ENCODE data around the gene IL12RB1. TPM values are rescaled to one million over a fixed set of nuclear protein-coding genes. Genes with fewer than 3 reads are reported as not detected.

IL12RB1 gene
- total RNA-seq, 1 experiment from 2014 or later, result not detected

- no peak for TF ChIP-seq CTCF (IDR thresholded peaks at IDR 0.05; ENCODE audit: unreplicated experiment)
- DNase-seq (ENCODE audit: unreplicated experiment), result no peak
- H3K27ac Mint-ChIP-seq (ENCODE audit: low read depth, unreplicated experiment), result no peak overlapping the region
- POLR2A ChIA-PET, result interaction anchor here (1.2 kb wide), 1 partner anchor 15 kb away, joined by 4 read pairs; no protein-coding TSS in a partner anchor
- intact Hi-C loops (cut with micrococcal nuclease), result no loop called here
- peaks cover 21% of the 10 kb centered on the region for H3K4me1 Mint-ChIP-seq (ENCODE audit: insufficient read depth, unreplicated experiment)
- CTCF ChIA-PET, result interaction anchor here (0.7 to 1.3 kb wide), 5 partner anchors 11 to 110 kb away, joined by 3 to 5 read pairs (median 4); no protein-coding TSS in a partner anchor
- H3K27me3 Mint-ChIP-seq (ENCODE audit: insufficient read depth, unreplicated experiment), result no peaks in the 10 kb centered on the region
- no peaks in the 10 kb centered on the region for H3K9me3 Mint-ChIP-seq (ENCODE audit: unreplicated experiment)
- no peak overlapping the region for H3K4me3 Mint-ChIP-seq (ENCODE audit: unreplicated experiment)
- no TSS peak for BruUV-seq (replicated peaks)
- peaks cover 52% of the 10 kb centered on the region for H3K36me3 Mint-ChIP-seq (ENCODE audit: insufficient read depth, unreplicated experiment)
Observed at GRCh38 chr19:18014197-18014596, 72.5 kb downstream of the IL12RB1 start.

- POLR2A ChIA-PET, result interaction anchor here (1.2 kb wide), 1 partner anchor 16 kb away, joined by 4 read pairs; no protein-coding TSS in a partner anchor
- intact Hi-C loops (cut with micrococcal nuclease), result no loop called here
- TSS peak; percentile 44 for BruUV-seq (replicated peaks)
Observed at GRCh38 chr19:18013210-18014111, 73.3 kb downstream of the IL12RB1 start.

GRCh38 chr19:18010149-18010548 is 76.6 kb downstream of the IL12RB1 start:
- Mint-ChIP-seq H3K27ac (ENCODE audit: low read depth, unreplicated experiment) (no peak overlapping the region), H3K36me3 (ENCODE audit: insufficient read depth, unreplicated experiment) (peaks cover 64% of the 10 kb centered on the region), H3K4me3 (ENCODE audit: unreplicated experiment) (no peak overlapping the region), H3K4me1 (ENCODE audit: insufficient read depth, unreplicated experiment) (peaks cover 21% of the 10 kb centered on the region), H3K27me3 (ENCODE audit: insufficient read depth, unreplicated experiment) (no peaks in the 10 kb centered on the region), H3K9me3 (ENCODE audit: unreplicated experiment) (no peaks in the 10 kb centered on the region)
- ChIA-PET POLR2A (interaction anchor here (1.2 kb wide), 1 partner anchor 183 kb away, joined by 3 read pairs; the partner anchor contains the start of gene MPV17L2), CTCF (interaction anchor here (0.8 to 5.7 kb wide), 2 partner anchors 48 to 72 kb away, joined by 3 to 103 read pairs; no protein-coding TSS in a partner anchor)
- TF ChIP-seq CTCF (IDR thresholded peaks at IDR 0.05; ENCODE audit: unreplicated experiment), result no peak
- no TSS peak for BruUV-seq (replicated peaks)
- intact Hi-C loops (cut with micrococcal nuclease), result no loop called here
- no peak for DNase-seq (ENCODE audit: unreplicated experiment)

More at GRCh38 chr19:18013210-18014111, 73.3 kb downstream of the IL12RB1 start:
- H3K27ac Mint-ChIP-seq (ENCODE audit: low read depth, unreplicated experiment), result peak overlapping the region; percentile 73
- H3K4me1 Mint-ChIP-seq (ENCODE audit: insufficient read depth, unreplicated experiment), result peaks cover 21% of the 10 kb centered on the region
- H3K9me3 Mint-ChIP-seq (ENCODE audit: unreplicated experiment), result no peaks in the 10 kb centered on the region
- DNase-seq (ENCODE audit: unreplicated experiment), result no peak
- peaks cover 60% of the 10 kb centered on the region for H3K36me3 Mint-ChIP-seq (ENCODE audit: insufficient read depth, unreplicated experiment)
- no peak for TF ChIP-seq CTCF (IDR thresholded peaks at IDR 0.05; ENCODE audit: unreplicated experiment)
- CTCF ChIA-PET, result interaction anchor here (0.5 to 1.3 kb wide), 7 partner anchors 10 to 97 kb away, joined by 3 to 5 read pairs (median 3); no protein-coding TSS in a partner anchor
- no peaks in the 10 kb centered on the region for H3K27me3 Mint-ChIP-seq (ENCODE audit: insufficient read depth, unreplicated experiment)
- H3K4me3 Mint-ChIP-seq (ENCODE audit: unreplicated experiment), result no peak overlapping the region

- H3K4me3 Mint-ChIP-seq (ENCODE audit: unreplicated experiment), result peak overlapping the region; percentile 70
- BruUV-seq (replicated peaks), result no TSS peak
- intact Hi-C loops (cut with micrococcal nuclease), result loop anchor here (5.0 to 10.0 kb wide), 2 partner anchors 145 to 243 kb away; partner anchors contain the start of gene PIK3R2
- H3K36me3 Mint-ChIP-seq (ENCODE audit: insufficient read depth, unreplicated experiment), result peaks cover 60% of the 10 kb centered on the region
- peak; percentile 42 for DNase-seq (ENCODE audit: unreplicated experiment)
- peaks cover 21% of the 10 kb centered on the region for H3K4me1 Mint-ChIP-seq (ENCODE audit: insufficient read depth, unreplicated experiment)
- H3K9me3 Mint-ChIP-seq (ENCODE audit: unreplicated experiment), result no peaks in the 10 kb centered on the region
- H3K27ac Mint-ChIP-seq (ENCODE audit: low read depth, unreplicated experiment), result no peak overlapping the region
- no peaks in the 10 kb centered on the region for H3K27me3 Mint-ChIP-seq (ENCODE audit: insufficient read depth, unreplicated experiment)
- TF ChIP-seq CTCF (IDR thresholded peaks at IDR 0.05; ENCODE audit: unreplicated experiment), result no peak
- ChIA-PET POLR2A (no interaction called here), CTCF (interaction anchor here (0.7 to 5.7 kb wide), 2 partner anchors 48 to 241 kb away, joined by 3 to 103 read pairs; no protein-coding TSS in a partner anchor)
Observed at GRCh38 chr19:18009412-18010066, 77.2 kb downstream of the IL12RB1 start.
